Measurements from ENCODE around the gene SLC9A9. TPM values are rescaled to one million over a fixed set of nuclear protein-coding genes. Genes with fewer than 3 reads are reported as not detected.

SLC9A9 gene
- total RNA-seq, 1 donor from 2014 or later = 1.2 TPM

DNA sequence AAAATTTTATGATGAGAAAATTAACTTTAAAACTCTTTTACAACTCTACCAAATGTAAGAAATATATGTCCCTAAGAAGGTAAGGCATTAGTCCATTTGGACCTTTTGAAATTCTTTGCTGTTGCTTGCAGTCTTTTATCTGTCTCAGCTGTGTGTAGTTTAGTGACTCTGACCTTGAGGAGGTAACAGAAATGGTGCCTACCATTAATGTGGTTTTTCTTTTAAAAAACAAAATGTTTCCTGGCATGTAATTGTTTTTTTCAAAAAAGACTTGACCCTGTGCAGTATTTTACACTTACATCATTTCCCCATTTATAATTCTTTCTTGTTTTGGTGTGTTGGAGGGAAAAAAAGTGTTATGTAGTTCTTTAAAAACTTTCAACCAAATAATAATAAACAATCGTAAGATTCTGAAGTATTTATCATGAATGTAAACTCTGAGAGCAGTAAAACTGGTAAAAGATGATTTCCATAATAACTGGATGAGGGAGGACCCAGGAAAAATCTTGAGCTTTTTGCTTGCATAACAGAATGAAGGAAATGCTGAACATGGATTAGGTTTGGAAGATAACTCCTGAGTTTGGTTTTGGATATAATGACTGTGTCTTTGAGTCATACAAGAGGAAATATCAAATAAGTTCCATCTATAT is 503.6 kb downstream of the SLC9A9 start:
- DNase-seq (ENCODE audit: extremely low read depth, low read depth, low spot score) = no peak

DNA sequence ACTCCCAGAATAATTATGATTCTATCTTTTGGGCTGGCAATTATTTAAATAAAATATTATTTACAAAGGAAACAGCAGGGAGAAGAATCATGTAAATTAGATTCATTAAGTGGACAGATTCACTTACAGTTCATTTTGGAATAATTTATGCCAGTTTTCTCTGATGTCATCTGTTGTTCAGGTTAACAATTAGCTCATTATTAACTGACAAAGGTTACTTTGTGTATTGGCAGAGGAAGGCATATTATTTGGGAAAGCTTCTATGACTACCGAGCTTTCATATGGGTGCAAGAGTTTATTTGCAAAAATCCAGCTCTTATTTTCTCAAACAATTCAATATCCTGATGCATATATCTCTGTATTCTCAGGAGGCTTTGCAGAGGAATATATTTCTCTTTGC is 504.3 kb downstream of the SLC9A9 start:
- DNase-seq (ENCODE audit: extremely low read depth, low read depth, low spot score) = no peak

DNA sequence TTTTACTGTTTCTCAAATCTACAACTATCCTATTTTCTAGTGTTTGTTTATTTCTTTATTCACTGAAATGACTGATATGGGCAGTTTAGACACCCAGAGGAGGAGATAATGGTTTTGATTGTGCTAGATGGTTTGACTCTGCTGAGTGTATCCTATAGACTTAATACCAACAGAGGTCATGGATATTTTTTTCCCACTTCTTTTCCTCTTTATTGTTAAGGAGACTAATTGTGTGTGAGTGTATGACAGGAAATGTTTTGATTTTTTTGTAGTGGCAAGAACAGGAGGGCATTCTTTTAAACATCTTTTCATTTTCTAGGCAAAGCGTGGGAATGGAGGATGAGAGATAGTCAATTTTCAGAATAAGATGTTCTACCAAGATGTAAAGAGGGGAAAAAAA is 505.2 kb downstream of the SLC9A9 start:
- no peak for DNase-seq (ENCODE audit: extremely low read depth, low read depth, low spot score)

- no peak for DNase-seq (ENCODE audit: extremely low read depth, low read depth, low spot score)
These were observed 508.8 kb downstream of the SLC9A9 start for GRCh38 chr3:143339451-143339850.

- DNase-seq (ENCODE audit: extremely low read depth, low read depth, low spot score) = no peak
These were observed 510.9 kb downstream of the SLC9A9 start for GRCh38 chr3:143337387-143337786.

DNA sequence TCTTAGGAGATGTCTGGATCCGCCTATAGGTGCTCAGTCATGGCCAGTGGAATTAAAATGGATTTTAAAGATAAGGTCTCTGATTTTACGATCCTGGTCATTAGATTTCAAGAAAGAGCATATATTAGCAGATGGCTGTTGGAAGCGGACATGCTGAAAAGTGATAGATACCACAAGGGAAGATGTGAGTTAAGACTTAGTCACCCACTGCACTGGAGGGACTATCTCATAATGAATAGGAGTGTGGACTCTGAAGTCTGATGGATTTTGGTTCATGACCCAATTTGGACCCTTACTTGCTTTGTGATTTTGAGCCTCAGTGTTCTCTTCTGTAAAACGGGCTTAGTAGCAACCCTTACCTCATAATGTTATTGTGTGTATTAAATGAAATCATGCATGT is 514.0 kb downstream of the SLC9A9 start:
- DNase-seq (ENCODE audit: extremely low read depth, low read depth, low spot score) = no peak

DNA sequence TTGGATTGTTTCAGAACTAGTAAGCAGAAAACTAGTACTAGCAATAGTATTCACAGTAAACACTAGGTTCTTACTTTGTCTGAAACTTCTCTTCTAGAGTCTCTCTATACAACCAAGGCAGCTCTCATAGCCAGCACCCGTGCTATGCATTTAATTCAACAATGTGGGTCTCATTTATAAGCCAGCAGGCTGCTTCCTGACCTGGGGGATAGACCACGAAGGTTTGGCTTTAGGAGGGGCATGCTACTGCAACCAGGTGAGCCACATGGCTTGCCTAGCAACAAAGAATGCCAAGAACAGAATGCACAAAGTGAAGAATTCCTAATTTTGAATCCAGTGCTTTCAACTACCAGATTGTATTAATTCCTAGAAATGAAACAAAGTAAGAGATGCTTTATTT is 514.9 kb downstream of the SLC9A9 start:
- DNase-seq (ENCODE audit: extremely low read depth, low read depth, low spot score) = no peak

DNA sequence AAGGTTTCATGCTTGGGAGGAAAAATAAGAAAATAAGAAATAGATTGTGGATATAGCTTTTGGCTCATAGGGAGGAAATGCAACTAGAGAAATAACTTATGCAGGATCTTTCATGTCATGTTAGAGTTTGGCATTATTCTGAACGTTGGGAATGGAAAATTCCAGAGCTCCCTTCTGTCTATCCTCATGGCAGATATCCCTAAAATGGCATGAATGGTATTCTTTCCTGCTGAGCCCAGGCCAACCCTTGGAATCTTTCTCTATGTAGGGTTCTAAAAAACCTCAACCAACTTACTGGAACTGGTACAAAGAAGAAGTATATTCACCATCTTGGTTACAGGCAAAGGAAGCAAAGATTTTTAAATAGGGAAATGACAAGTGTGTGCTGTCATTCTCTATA is 516.2 kb downstream of the SLC9A9 start:
- no peak for DNase-seq (ENCODE audit: extremely low read depth, low read depth, low spot score)

DNA sequence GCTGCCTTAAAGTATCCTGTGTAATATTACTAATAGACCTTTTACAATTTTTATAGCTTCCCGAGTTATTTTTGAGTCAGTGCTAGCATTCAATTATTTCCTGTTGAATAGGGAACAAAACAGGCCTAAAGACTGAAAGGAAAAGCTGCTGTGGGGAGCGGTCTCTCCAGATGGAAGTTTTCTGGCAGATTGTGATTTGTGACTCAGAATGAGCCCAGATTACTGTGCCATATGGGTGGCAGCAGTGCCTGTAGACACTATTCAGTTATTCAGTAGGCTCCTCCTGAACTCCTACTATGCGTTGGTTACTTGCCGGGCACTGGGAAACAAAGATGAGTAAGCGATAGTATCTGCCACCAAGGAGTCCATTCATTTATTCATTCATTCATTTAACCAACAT is 516.9 kb downstream of the SLC9A9 start:
- DNase-seq (ENCODE audit: extremely low read depth, low read depth, low spot score) = peak; percentile 63

DNA sequence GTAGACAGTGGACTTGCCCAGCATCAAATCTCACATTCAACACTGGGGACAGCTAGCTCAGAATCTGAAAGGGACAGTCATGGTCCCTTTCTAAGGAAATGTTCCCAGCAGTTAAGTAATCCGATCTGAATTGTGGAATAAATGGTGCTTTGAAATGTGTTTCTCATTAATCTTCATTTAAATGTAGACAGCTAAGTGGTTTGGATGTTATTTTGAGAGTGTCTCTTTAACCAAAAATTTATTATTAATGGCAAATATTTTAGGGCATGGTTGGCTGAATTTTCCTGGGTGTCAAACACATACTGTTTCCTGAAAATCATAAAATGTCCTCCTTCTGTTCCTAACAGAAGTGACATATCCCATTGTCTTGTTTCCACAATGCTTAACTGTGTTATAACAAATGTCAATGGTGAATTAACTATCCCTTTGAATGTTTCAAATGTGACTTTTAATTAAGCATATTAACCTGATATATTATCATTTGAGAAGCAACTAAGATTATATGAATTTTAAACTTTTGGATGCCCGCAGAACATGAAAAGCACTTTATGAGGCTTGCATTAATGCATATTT is 517.9 kb downstream of the SLC9A9 start:
- DNase-seq (ENCODE audit: extremely low read depth, low read depth, low spot score) = no peak

DNA sequence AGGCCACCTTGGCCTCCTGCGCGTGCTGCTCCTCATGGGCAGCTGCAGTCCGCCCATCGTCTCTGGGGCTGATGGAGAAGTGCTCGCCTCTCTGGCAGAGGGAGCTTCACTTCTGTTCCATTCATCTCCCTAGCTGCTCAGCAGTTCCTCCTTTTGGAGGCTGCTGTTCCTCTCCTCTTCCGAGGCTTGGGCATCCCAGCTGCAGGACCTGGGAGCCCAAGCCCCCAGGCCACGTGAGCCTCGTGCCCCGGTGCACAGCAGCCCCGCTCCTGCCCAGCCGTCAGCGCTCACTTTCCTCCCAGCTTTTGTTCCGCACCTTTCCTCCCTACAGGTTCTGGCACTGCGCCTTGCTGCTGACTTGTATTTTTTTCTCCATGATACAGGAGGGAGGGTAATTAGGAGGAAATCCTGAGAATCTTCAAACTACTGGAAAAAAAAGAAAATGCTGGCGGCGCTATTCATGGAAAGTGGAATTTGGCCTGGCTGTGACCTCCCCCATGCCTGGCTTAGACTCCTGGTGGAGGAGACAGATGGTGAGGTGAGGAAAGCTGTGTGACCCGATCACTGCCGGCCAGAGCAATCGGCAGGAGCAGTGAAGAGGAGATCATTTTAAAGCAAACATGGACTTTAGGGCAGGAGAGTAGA is 518.6 kb downstream of the SLC9A9 start:
- no peak for DNase-seq (ENCODE audit: extremely low read depth, low read depth, low spot score)

GRCh38 chr3:143328451-143328850 is 519.8 kb downstream of the SLC9A9 start:
- DNase-seq (ENCODE audit: extremely low read depth, low read depth, low spot score) = no peak

DNA sequence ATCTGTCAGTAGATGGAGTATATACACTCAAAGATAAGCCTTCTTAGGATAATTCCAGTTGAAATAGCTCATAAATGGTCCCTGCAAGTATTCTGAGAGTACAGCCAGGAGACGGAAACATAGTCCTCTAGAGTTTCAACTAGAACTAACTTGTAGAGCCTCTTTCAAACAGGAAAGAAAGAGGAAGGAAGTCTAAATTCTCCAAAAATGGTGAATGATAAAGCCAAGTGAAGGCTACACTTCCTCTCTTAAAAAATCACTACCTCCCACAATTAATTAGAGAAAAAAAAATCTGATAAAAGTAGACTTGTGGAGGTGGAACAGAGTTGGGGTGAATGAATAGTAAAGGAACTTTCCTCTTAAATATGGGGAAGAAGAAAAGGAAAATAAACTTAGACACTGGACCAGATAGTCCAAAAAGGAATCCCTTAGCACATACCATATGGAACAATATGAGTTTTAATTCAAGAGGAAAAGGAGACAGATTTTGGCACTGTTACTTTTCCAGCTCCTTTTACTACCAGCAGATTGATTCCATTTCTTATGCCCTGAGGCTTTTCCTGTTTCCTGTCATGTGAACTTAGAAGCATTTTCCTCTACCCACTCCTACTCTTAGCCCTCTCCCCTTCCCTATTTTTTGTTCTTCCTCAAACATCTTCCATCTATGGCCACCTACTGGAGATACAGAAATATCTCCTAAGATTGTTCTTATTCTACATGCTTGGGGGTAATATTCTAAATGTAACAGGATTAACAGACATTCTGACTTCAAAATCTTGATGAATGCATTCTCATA is 521.1 kb downstream of the SLC9A9 start:
- no peak for DNase-seq (ENCODE audit: extremely low read depth, low read depth, low spot score)

GRCh38 chr3:143321058-143321769 is 527.1 kb downstream of the SLC9A9 start:
- no peak for DNase-seq (ENCODE audit: extremely low read depth, low read depth, low spot score)

DNA sequence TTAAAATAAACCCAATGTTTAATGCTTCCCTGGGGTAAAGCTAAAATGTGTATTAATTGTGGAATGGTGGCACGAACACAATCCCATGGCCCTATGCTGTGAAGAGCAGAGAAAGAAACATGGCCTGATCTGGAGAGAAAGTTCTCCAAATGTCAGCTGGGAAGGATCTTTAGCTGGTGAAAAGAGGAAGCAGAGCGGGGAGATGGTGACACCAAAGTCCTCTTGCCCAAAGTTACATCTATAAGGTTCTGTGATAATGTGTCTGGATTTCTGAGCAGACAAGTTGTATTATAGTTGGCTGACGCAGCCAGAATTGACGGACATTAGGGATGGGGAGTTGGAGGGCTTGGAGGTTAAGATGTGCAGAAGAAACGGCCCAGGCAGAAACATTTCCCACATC is 532.5 kb downstream of the SLC9A9 start:
- DNase-seq (ENCODE audit: extremely low read depth, low read depth, low spot score) = no peak

GRCh38 chr3:143314251-143315093 is 533.8 kb downstream of the SLC9A9 start:
- DNase-seq (ENCODE audit: extremely low read depth, low read depth, low spot score) = no peak

GRCh38 chr3:143313893-143314188 is 534.4 kb downstream of the SLC9A9 start:
- DNase-seq (ENCODE audit: extremely low read depth, low read depth, low spot score) = no peak

GRCh38 chr3:143313025-143313892 is 535.0 kb downstream of the SLC9A9 start:
- no peak for DNase-seq (ENCODE audit: extremely low read depth, low read depth, low spot score)

- DNase-seq (ENCODE audit: extremely low read depth, low read depth, low spot score) = no peak
These were observed 537.2 kb downstream of the SLC9A9 start for GRCh38 chr3:143311096-143311495.

Measured in glomerular endothelial cell (primary cell).